PC-3 (cell line): ENCODE results near the gene ILF2.

Source experiments
- CTCF ChIP-seq: fragments of 300-600 bp; sonication (generic); conservative IDR thresholded peaks from 2 replicates; pipeline ENCODE4 v1.5.1; 2017; ENCODE audit warnings: antibody characterized with exemption, low read depth, mild to moderate bottlenecking, low read length
- EZH2 ChIP-seq: fragments of 300-600 bp; sonication (generic); IDR thresholded peaks from one replicate; pipeline ENCODE4 v1.6.1; 2017; ENCODE audit warnings: antibody characterized with exemption, mild to moderate bottlenecking, low read length; ENCODE audit not compliant: unreplicated experiment

DNA sequence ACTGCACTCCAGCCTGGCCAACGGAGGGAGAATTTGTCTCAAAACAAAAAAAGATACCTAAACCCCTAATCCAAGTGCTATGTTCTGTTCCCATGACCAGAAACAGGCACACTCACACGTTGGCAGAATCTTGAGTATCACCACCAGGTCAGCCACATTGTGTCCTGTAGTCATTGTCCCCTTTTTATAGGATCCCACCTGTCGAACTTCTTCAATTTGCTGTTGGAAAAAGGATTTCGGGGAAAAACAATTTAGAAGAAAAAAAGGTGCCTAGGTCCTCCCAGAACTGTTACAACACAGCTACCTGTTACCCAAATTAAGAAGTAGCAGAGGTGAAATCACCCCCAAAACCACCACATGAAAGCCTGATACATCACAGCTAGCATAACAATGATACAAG, 3.4 kb downstream of the ILF2 start:
- TF ChIP-seq CTCF (no peak), EZH2 (no peak)
